T-helper 2 cell treated with Interferon-gamma antibody and Interleukin-4, amounts not matched to agents 5 μg/mL and 100 μg/mL, for 36 hours (primary cell): Measurements from ENCODE around the gene KSR2.
A peak's percentile ranks its signal among the peaks of the same experiment; 100 is the strongest.

ENCODE experiments used
- DNase-seq: peaks from one replicate; pipeline ENCODE4 v3.0.0; 2021; ENCODE audit warnings: low spot score
- H3K27ac Mint-ChIP-seq: one replicate; pipeline ENCODE4 v1.8.0; 2021; ENCODE audit warnings: mild to moderate bottlenecking, mixed read lengths
- H3K27me3 Mint-ChIP-seq: one replicate; pipeline ENCODE4 v1.8.0; 2021; ENCODE audit warnings: low read depth, mixed read lengths
- H3K36me3 Mint-ChIP-seq: one replicate; pipeline ENCODE4 v1.8.0; 2021; ENCODE audit warnings: low read depth, mixed read lengths
- H3K4me1 Mint-ChIP-seq: one replicate; pipeline ENCODE4 v1.8.0; 2021; ENCODE audit warnings: low read depth, mixed read lengths
- H3K4me3 Mint-ChIP-seq: one replicate; pipeline ENCODE4 v1.8.0; 2022; ENCODE audit warnings: mild to moderate bottlenecking, moderate library complexity, mixed read lengths
- H3K9me3 Mint-ChIP-seq: one replicate; pipeline ENCODE4 v1.8.0; 2021; ENCODE audit warnings: mixed read lengths

The KSR2 gene

DNA sequence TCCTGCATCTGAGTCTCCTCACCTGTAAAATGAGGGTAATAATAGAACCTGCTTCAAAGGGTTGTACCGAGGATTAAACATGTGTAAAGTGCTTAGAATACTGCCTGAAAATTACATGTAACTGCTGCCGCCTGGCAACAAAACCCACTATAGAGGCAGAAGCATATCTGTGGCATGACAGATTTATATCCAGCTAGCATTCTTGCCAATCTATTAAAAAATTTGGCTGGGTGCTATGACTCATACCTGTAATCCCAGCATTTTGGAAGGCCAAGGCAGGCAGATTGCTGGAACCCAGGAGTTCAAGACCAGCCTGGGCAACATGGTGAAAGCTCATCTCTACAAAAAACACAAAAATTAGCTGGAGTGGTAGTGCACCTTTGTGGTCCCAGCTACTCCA, 16.4 kb upstream of the KSR2 start:
- no peaks in the 10 kb centered on the region for H3K4me1 Mint-ChIP-seq

DNA sequence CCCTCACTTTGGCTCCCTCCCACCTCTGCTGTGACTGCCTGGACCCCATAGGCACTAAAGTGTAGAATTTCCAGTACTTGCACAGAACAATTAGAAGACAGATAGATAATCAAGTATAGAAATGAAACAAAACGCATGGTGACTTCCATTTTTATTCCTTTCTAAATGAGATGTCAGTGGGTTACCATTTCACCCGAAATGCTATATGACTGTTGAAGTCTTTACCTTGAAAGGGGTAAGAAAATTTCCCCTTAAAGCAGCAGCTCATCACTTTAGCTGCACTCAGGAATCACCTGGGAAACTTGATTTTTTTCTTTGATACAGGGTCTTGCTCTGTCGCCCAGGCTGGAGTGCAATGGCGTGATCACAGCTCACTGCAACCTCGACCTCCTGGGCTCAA, 12.5 kb upstream of the KSR2 start:
- Mint-ChIP-seq H3K4me1 (no peaks in the 10 kb centered on the region), H3K9me3 (no peaks in the 10 kb centered on the region), H3K4me3 (no peak overlapping the region), H3K27me3 (no peaks in the 10 kb centered on the region), H3K27ac (no peak overlapping the region), H3K36me3 (no peaks in the 10 kb centered on the region)
- DNase-seq: no peak

More for the DNA sequence above, 16.4 kb upstream of the KSR2 start:
- Mint-ChIP-seq H3K9me3 (no peaks in the 10 kb centered on the region), H3K27me3 (no peaks in the 10 kb centered on the region), H3K27ac (no peak overlapping the region), H3K4me3 (no peak overlapping the region), H3K36me3 (no peaks in the 10 kb centered on the region)
- no peak for DNase-seq

DNA sequence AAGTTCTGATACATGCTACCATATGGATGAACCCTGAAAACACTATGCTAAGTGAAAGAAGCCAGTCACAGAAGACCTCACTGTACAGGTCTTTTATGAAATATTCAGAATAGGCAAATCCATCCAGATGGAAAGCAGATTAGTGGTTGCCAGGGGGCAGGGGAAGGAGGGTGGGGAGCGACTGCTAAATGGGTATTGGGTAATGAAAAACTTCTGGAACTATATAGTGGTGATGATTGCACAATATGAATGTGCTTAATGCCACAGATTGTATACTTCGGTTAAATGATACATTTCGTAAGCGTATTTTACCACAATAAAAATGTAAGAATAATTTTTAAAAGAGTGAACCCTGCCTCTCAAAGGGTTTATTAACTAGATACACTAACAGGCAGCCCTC, 11.8 kb upstream of the KSR2 start:
- H3K36me3 Mint-ChIP-seq: no peaks in the 10 kb centered on the region
- H3K4me1 Mint-ChIP-seq: no peaks in the 10 kb centered on the region
- H3K27me3 Mint-ChIP-seq: no peaks in the 10 kb centered on the region
- no peak overlapping the region for H3K27ac Mint-ChIP-seq
- no peaks in the 10 kb centered on the region for H3K9me3 Mint-ChIP-seq
- DNase-seq: no peak
- no peak overlapping the region for H3K4me3 Mint-ChIP-seq

DNA sequence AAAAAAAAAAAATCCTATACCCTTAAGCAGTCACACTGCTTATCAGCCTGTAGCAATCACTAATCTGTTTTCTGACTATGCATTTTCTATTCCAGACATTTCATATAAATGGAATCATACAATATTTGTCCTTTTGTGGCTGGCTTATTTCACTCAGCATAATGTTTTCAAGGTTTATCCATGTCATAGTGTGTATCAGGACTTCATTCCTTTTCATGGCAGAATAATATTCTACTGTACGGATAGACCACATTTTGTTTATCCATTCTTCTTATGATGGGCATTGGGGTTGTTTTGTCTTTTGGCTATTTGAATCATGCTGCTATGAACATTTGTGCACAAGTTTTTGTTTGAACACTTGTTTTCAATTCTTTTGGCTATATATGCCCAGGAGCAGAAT, 8.6 kb upstream of the KSR2 start:
- no peaks in the 10 kb centered on the region for H3K9me3 Mint-ChIP-seq
- no peak overlapping the region for H3K4me3 Mint-ChIP-seq
- no peaks in the 10 kb centered on the region for H3K4me1 Mint-ChIP-seq
- H3K27me3 Mint-ChIP-seq: no peaks in the 10 kb centered on the region
- H3K27ac Mint-ChIP-seq: no peak overlapping the region
- H3K36me3 Mint-ChIP-seq: no peaks in the 10 kb centered on the region
- DNase-seq: no peak

DNA sequence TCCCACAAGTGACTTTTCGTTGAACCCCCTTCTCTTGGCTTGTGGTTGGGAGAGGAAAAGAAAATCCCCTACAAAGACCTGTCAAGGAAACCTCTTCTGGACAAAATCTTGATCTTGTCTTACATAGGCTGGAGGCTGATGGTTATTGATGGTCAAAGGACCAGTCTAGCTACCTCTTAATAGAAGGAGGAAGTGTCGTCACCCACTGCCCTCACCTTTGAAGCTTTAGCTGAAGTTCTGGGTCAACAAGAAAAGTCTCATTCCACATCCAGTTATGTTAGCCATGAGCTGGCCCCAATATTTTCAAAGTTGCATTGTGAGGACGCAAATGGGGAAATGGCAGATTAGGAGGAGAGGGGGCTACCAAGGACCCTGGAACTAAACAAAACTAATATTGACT, 6.2 kb upstream of the KSR2 start:
- DNase-seq: no peak
- no peaks in the 10 kb centered on the region for H3K4me1 Mint-ChIP-seq
- H3K4me3 Mint-ChIP-seq: no peak overlapping the region
- H3K27me3 Mint-ChIP-seq: peaks cover 11% of the 10 kb centered on the region
- H3K9me3 Mint-ChIP-seq: peaks cover 10% of the 10 kb centered on the region
- H3K27ac Mint-ChIP-seq: no peak overlapping the region
- no peaks in the 10 kb centered on the region for H3K36me3 Mint-ChIP-seq

DNA sequence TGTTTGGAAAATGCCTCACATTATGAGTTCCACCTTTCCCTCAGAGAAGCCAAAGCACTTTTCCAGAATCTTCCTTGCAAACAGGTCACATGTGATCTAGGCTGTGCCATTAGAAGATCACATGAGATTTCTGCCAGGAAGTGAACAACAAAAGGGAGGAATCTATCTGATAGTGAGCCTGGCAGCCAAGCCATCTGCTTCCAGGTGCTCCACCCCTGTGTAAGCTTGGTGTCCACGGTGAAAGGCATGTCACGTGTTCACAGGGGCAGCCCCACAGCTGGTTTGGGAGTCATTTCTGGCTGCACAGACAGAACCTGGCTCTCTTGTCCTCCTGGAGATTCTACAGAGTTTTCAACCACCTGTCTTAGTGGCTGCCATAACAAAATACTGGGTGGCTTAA, 3.5 kb upstream of the KSR2 start:
- Mint-ChIP-seq H3K9me3 (peaks cover 10% of the 10 kb centered on the region), H3K4me1 (peaks cover 3% of the 10 kb centered on the region), H3K36me3 (no peaks in the 10 kb centered on the region), H3K27me3 (peaks cover 31% of the 10 kb centered on the region), H3K27ac (no peak overlapping the region), H3K4me3 (no peak overlapping the region)
- DNase-seq: no peak

DNA sequence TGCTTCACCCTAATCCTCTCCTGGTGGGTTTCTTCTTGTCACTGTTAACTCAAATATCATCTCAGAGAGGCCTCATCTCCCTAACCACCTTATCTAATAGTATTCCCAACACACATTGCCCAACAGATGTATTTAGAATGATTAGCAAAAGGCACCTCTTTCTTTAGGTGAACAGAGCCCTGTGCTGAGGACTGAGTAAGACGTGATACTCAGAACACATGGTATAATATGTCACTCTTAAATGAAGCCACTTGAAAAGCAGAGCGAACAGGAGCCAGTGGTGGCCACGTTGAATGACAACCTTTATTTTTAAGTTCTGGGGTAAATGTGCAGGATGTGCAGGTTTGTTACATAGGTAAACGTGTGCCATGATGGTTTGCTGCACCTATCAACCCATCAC, 1.5 kb upstream of the KSR2 start:
- Mint-ChIP-seq H3K9me3 (peaks cover 10% of the 10 kb centered on the region), H3K4me3 (no peak overlapping the region), H3K27me3 (peaks cover 47% of the 10 kb centered on the region), H3K27ac (no peak overlapping the region), H3K4me1 (peaks cover 3% of the 10 kb centered on the region), H3K36me3 (no peaks in the 10 kb centered on the region)
- no peak for DNase-seq

DNA sequence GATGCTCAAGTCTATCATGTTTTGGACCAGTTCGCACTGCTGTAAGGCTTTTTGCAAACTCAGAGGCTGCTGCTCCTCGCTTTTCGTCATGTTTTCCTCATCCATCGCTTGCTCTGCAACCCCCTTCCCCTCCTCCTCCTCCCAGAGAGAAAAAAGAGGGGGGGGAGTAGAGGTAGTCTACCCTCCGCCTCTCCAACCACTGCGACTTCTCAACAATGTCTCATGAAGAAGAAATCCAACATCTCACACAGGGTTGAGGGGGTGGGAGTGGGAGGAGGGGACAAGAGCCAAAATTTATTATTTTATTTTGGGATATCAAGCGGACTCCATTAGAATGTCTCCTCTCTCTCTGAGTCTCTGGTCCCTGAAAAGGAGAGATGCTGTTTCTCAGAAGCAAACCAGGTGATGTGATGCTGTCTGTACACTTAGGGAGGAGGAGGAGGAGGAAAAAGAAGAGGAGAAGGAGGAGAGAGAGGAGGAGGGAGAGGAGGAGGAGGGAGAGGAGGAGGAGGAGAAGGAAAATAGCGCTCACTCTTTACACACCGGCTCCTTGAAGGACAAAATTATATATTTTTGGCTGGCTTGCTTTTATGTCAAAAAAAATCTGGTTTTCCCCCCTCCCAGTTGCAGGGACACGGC, 520 bp downstream of the KSR2 start:
- Mint-ChIP-seq H3K4me3 (peak overlapping the region; percentile 83), H3K36me3 (no peaks in the 10 kb centered on the region), H3K27me3 (peaks cover 47% of the 10 kb centered on the region), H3K9me3 (peaks cover 10% of the 10 kb centered on the region), H3K27ac (no peak overlapping the region), H3K4me1 (peaks cover 3% of the 10 kb centered on the region)
- no peak for DNase-seq

DNA sequence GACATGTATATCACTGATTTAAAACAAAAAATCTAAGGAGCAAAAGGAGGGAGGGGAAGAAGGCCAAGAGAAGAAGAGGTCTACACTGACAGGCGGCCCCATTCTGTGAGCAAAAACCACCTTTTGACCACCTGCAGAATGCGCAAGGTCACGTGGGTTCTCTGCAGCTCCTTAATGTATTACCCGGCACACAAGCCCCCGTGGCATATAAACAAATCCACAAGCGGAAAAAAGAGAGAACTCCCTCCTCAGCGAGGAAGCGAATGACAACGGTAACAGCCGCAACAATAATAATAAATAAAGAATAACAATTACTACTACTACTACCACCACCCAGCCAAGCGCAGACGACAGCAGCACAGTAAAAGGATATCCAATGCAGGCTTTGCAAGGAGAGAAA, 1.3 kb downstream of the KSR2 start:
- Mint-ChIP-seq H3K9me3 (peaks cover 10% of the 10 kb centered on the region), H3K36me3 (no peaks in the 10 kb centered on the region), H3K4me1 (peaks cover 3% of the 10 kb centered on the region), H3K4me3 (no peak overlapping the region), H3K27me3 (peaks cover 49% of the 10 kb centered on the region), H3K27ac (no peak overlapping the region)
- no peak for DNase-seq

DNA sequence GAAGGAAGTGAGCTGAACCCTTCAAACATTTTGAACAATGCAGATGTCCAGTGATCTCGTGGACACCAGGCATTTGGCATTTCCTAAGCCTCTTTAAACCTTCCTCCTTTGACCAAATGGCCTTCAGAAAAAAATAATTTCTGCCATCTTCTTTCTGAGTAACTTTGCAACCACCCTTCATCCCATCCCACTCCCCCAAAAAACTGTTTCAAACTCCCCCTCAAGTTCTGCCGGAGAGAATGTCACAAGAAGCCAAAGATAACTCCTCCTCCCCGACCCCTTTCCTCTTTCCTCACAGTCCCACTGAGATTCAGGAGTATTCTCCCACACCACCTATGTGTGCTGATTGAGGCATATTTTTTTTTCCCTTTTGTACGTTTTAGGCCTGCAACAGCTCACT, 1.7 kb downstream of the KSR2 start:
- H3K27me3 Mint-ChIP-seq: peaks cover 49% of the 10 kb centered on the region
- peaks cover 9% of the 10 kb centered on the region for H3K9me3 Mint-ChIP-seq
- H3K4me3 Mint-ChIP-seq: no peak overlapping the region
- peaks cover 3% of the 10 kb centered on the region for H3K4me1 Mint-ChIP-seq
- no peak overlapping the region for H3K27ac Mint-ChIP-seq
- no peaks in the 10 kb centered on the region for H3K36me3 Mint-ChIP-seq
- DNase-seq: no peak

DNA sequence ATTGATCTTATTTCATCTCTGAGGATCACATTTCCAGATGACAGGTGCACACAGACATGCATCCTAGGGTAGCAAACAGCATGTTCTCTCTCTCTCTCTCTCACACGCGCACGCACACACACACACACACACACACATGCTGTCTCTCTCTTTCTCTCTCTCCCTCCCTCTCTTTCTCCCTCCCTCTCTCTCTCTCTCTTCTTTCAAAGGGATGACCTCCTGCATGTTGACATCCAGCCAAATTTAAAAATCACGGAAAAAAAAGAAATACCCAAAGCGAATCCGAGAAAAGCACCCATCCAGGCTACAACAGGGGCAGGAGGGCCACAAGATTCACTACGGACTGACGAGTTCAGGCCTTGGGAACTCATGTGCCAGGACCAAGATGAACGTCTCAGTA, 2.3 kb downstream of the KSR2 start:
- H3K36me3 Mint-ChIP-seq: no peaks in the 10 kb centered on the region
- no peak for DNase-seq
- peaks cover 45% of the 10 kb centered on the region for H3K27me3 Mint-ChIP-seq
- H3K9me3 Mint-ChIP-seq: peaks cover 4% of the 10 kb centered on the region
- no peak overlapping the region for H3K4me3 Mint-ChIP-seq
- H3K27ac Mint-ChIP-seq: no peak overlapping the region
- peaks cover 3% of the 10 kb centered on the region for H3K4me1 Mint-ChIP-seq

DNA sequence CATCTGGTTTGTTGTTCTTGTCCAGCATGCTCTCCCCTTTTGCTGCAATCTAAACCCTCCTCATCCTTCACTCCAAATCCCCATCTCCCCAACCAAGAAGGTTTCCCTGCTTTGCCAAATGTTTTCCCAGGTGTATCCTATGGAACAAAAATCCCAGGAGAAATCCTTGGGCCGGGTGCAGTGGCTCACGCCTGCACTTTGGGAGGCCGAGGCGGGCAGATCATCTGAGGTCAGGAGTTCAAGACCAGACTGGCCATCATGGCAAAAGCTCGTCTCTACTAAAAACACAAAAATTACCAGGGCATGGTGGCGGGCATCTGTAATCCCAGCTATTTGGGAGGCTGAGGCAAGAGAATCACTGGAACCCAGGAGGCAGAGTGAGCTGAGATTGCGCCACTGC, 5.0 kb downstream of the KSR2 start:
- DNase-seq: no peak
- Mint-ChIP-seq H3K9me3 (no peaks in the 10 kb centered on the region), H3K36me3 (no peaks in the 10 kb centered on the region), H3K27me3 (peaks cover 32% of the 10 kb centered on the region), H3K4me1 (peaks cover 2% of the 10 kb centered on the region), H3K4me3 (no peak overlapping the region), H3K27ac (no peak overlapping the region)

DNA sequence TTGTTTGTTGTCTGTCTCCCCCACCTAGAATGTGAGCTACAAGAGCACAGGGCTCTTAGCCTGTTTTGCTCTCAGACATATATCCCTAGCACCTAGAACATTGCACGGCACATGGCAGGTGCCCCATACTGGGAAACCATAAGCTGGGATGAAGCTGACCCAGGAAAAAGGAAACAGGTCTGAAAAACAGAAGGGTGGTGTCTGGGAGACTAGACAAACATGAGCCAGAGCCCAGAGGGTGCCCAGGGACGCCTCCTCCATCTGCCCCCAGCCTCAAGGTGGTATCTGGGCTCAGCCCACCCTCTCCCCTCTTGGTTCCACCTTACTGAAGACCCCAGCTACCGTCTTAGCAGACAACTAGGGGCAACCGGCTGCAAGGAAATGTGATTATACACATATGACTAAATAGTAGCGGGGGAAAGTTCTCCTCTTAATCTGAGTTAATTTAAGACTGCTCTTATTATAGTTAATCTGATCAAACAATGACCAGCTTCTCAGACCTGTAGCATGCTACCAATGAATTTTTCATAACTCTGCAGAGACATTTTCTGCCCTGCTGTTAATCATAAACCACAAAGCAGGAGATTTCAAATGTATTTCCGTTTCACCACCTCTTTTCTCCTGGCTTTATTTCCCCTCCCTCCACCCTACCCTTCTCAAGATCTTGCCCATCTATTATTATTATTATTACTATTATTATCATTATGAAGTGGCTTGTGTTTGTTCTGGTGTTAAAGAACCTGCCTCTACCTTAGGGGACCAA, 31.9 kb downstream of the KSR2 start:
- H3K9me3 Mint-ChIP-seq: no peaks in the 10 kb centered on the region
- no peak overlapping the region for H3K4me3 Mint-ChIP-seq
- DNase-seq: no peak
- no peaks in the 10 kb centered on the region for H3K36me3 Mint-ChIP-seq
- no peak overlapping the region for H3K27ac Mint-ChIP-seq
- no peaks in the 10 kb centered on the region for H3K4me1 Mint-ChIP-seq
- H3K27me3 Mint-ChIP-seq: peaks cover 2% of the 10 kb centered on the region

DNA sequence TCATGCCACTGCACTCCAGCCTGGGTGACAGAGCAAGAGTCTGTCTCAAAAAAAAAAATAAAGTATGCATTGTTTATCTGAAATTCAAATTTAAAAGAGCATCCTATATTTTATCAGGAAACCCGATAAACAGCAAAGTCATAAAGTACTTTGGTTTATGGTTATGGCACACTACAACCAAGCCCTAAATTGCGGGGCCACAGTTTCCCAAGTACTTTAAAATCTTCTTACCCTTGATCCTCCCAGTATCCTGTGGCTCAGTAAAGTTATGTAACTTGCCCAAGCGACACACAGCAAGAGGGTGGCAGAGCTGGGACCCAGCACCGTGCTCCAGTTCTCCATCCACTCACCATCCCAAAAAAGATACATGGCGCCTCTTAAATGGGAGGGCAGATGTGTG, 35.2 kb downstream of the KSR2 start:
- Mint-ChIP-seq H3K27me3 (peaks cover 2% of the 10 kb centered on the region), H3K4me3 (no peak overlapping the region), H3K27ac (no peak overlapping the region), H3K9me3 (no peaks in the 10 kb centered on the region), H3K36me3 (no peaks in the 10 kb centered on the region), H3K4me1 (no peaks in the 10 kb centered on the region)
- DNase-seq: no peak
